ENCODE measurements around the gene IRX5. TPM values are rescaled to one million over a fixed set of nuclear protein-coding genes. Genes with fewer than 3 reads are reported as not detected.

The IRX5 gene
- total RNA-seq, 6 donors from 2014 or later, result 15.2 to 45.6 (median 31.9) TPM

DNA sequence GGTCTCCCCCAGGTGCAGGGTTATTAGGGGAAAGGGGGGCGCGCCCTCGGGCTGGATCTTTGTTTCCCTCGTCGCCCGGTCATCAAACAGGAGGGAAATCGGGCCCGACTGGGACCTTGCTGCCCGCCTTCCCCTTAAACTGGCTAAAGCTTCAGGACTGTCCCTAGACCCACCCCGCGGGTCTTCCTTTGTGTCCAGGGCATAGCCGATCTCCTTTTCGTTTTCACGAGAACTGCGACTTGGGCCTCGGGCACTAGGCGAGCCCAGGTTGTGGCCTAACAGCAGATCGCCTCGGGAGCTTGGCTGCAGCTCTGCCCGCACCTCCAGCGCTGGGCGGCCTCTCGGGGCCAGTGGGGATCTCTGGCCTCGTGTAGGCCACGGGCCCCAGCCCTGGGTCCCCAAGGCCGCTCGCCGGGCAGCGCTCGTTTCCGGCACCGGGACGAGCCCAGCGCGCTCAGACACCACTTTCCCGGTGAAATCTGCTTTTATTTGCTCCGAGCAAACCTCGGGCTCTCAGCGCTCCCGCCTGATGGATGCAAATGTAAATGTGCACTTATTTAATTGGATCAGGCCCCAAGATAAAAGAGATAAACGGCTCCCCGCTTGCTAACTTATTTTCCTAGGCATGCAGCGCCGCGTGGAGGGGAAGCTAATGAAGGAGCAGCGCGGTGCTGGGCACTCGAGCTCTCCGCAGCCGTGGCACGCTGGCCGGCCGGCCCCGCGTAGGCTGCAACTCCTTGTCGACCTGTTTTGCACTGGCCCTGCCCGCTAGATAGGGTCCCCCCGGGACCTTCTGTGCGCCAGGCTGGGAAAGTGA, 7.8 kb downstream of the IRX5 start:
- Histone ChIP-seq H3K4me1 (peaks cover 16 to 38% (median 27%) of the 10 kb centered on the region in 4 donors), H3K27me3 (peaks cover 0 to 59% (median 35%) of the 10 kb centered on the region in 4 donors), H3K36me3 (peaks cover 0 to 2% (median 0%) of the 10 kb centered on the region in 4 donors), H3K27ac (peak overlapping the region; percentile 75 to 89 (median 80)), H3K4me3 (peak overlapping the region in 3 of 4 donors; percentile 71 to 74 (median 72)), H3K9me3 (no peaks in the 10 kb centered on the region)
- 4 to 12% methylated on average over 18 to 54 of the region's 59 CpGs for WGBS, 2 donors
- no peak for TF ChIP-seq EP300 (IDR thresholded peaks at IDR 0.05)
- TF ChIP-seq POLR2AphosphoS5 (IDR thresholded peaks at IDR 0.05), result no peak
- peak in 1 of 4 donors; percentile 24 for TF ChIP-seq POLR2A (IDR thresholded peaks at IDR 0.05)
- TF ChIP-seq, protein P1, sequence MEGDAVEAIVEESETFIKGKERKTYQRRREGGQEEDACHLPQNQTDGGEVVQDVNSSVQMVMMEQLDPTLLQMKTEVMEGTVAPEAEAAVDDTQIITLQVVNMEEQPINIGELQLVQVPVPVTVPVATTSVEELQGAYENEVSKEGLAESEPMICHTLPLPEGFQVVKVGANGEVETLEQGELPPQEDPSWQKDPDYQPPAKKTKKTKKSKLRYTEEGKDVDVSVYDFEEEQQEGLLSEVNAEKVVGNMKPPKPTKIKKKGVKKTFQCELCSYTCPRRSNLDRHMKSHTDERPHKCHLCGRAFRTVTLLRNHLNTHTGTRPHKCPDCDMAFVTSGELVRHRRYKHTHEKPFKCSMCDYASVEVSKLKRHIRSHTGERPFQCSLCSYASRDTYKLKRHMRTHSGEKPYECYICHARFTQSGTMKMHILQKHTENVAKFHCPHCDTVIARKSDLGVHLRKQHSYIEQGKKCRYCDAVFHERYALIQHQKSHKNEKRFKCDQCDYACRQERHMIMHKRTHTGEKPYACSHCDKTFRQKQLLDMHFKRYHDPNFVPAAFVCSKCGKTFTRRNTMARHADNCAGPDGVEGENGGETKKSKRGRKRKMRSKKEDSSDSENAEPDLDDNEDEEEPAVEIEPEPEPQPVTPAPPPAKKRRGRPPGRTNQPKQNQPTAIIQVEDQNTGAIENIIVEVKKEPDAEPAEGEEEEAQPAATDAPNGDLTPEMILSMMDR (IDR thresholded peaks at IDR 0.05), result no peak
- DNase-seq, result peak in 1 of 2 donors; percentile 84
- peak in 1 of 2 donors; percentile 38 for ATAC-seq (ENCODE audit: low FRiP score in 2 of 2)

DNA sequence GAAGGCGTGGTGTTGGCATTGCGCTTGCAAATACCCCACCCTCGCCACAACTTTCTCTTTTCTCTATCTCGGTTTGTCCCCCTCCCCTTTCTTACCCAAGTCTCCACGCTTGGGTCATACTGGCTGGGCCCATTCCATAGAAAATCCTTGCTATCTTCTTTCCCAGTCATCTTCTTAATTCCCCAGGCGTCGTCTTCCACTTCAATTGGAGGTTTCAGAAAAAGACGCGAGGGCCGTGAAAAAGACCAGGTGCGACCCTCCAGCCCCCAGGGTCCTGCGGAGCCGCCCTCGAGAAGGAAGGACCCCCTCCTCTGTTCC, 8.3 kb downstream of the IRX5 start:
- DNase-seq, result no peak
- peaks cover 0 to 57% (median 34%) of the 10 kb centered on the region in 4 donors for H3K27me3 ChIP-seq
- no peak for TF ChIP-seq POLR2A (IDR thresholded peaks at IDR 0.05)
- TF ChIP-seq, protein P1 (IDR thresholded peaks at IDR 0.05), result no peak
- peaks cover 16 to 38% (median 27%) of the 10 kb centered on the region in 4 donors for H3K4me1 ChIP-seq
- peak overlapping the region in 3 of 4 donors; percentile 71 to 74 (median 72) for H3K4me3 ChIP-seq
- H3K9me3 ChIP-seq, result no peaks in the 10 kb centered on the region
- peak overlapping the region in 3 of 4 donors; percentile 77 to 89 (median 84) for H3K27ac ChIP-seq
- 17 to 19% methylated on average over 14 of the region's 14 CpGs for WGBS, 2 donors
- ATAC-seq (ENCODE audit: low FRiP score in 2 of 2), result no peak
- H3K36me3 ChIP-seq, result no peaks in the 10 kb centered on the region

DNA sequence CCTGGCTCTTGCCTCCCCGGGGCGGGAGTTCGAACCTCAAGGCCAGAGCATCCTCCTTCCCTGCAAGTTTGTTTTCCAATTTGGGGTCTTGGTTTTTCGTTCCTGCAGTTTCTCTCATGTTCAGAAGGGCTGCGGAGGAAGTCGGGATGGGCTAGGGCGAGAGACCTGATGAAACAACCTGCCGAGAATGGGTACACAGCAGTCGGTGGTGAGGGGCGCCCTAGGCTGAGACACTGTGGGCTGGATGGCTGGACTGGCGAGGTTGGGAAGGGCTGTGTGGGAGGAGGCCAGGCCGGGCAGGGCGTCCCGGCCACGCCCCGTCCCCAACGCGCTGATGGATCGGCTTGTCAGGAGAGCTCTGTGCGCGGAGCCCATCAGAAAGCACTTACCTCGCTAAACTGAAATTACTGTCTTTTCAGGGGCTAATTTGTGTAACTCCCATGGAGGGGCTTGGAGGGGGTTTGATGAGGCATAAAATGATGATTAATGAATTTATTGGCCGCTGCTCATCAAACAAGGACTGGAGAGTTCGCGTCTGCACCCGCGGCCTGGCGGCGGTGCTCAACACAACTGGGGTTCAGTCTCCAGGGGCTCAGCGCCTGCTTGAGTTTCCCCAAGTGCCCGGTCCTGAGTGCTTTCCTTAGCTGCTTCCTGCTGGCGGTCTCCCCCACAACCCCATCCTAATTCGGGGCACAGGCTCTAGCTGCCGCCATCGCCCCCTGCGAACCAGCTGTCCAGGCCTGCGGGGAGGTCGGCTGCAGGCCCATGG, 9.0 kb downstream of the IRX5 start:
- H3K4me3 ChIP-seq, result no peak overlapping the region
- no peak overlapping the region for H3K27ac ChIP-seq
- DNase-seq (peak in 1 of 2 donors; percentile 77), ATAC-seq (ENCODE audit: low FRiP score in 2 of 2) (no peak)
- 25 to 31% methylated on average over 27 to 37 of the region's 38 CpGs for WGBS, 2 donors
- no peaks in the 10 kb centered on the region for H3K36me3 ChIP-seq
- H3K9me3 ChIP-seq, result no peaks in the 10 kb centered on the region
- peaks cover 16 to 38% (median 27%) of the 10 kb centered on the region in 4 donors for H3K4me1 ChIP-seq
- H3K27me3 ChIP-seq, result peaks cover 0 to 53% (median 29%) of the 10 kb centered on the region in 4 donors
- TF ChIP-seq, protein P1 (IDR thresholded peaks at IDR 0.05), result no peak
- TF ChIP-seq POLR2AphosphoS5 (IDR thresholded peaks at IDR 0.05) (no peak), EP300 (IDR thresholded peaks at IDR 0.05) (no peak), POLR2A (IDR thresholded peaks at IDR 0.05) (no peak)

DNA sequence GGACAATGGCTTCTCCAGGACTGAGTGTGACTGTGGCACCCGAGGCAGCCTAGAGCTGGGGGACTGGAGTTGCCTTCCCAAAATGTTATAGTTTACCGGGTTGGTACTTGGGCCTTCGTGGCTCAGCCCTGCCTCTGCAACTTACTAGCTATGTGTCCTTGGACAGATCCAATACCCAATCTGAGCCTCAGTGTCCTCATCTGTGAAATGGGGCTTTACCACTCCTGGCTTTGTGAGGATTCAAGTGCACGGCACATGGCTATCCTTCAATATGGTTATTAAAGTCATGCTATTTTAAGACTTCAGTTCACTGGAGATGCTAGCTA, 9.6 kb downstream of the IRX5 start:
- Histone ChIP-seq H3K4me1 (peaks cover 16 to 38% (median 27%) of the 10 kb centered on the region in 4 donors), H3K9me3 (no peaks in the 10 kb centered on the region), H3K36me3 (no peaks in the 10 kb centered on the region), H3K4me3 (no peak overlapping the region), H3K27me3 (peaks cover 0 to 48% (median 27%) of the 10 kb centered on the region in 4 donors), H3K27ac (no peak overlapping the region)
- TF ChIP-seq, protein P1 (IDR thresholded peaks at IDR 0.05), result no peak
- TF ChIP-seq POLR2A (IDR thresholded peaks at IDR 0.05) (no peak), POLR2AphosphoS5 (IDR thresholded peaks at IDR 0.05) (no peak), EP300 (IDR thresholded peaks at IDR 0.05) (no peak)
- DNase-seq, result no peak
- 51 to 63% methylated on average over 4 of the region's 4 CpGs for WGBS, 2 donors
- no peak for ATAC-seq (ENCODE audit: low FRiP score in 2 of 2)

Measured in upper lobe of left lung (tissue), 6 donors.